Measurements from ENCODE around the gene SPATA17.
"Not testable (repeated sequence)": the region's sequence is repeated elsewhere in the genome, so short reads cannot be mapped to it uniquely, and the experiment has no call there.

The SPATA17 gene

GRCh38 chr1:217674028-217674729, 43.0 kb downstream of the SPATA17 start:
- DNase-seq (ENCODE audit: low read depth, low spot score) = no peak

- no peak for DNase-seq (ENCODE audit: low read depth, low spot score)
These were observed 50.7 kb downstream of the SPATA17 start for GRCh38 chr1:217681806-217682205.

- DNase-seq (ENCODE audit: low read depth, low spot score) = no peak
These were observed 56.4 kb downstream of the SPATA17 start for GRCh38 chr1:217687511-217687910.

GRCh38 chr1:217696140-217696539, 65.0 kb downstream of the SPATA17 start:
- DNase-seq (ENCODE audit: low read depth, low spot score) = not testable (repeated sequence)

GRCh38 chr1:217703326-217703725, 72.2 kb downstream of the SPATA17 start:
- no peak for DNase-seq (ENCODE audit: low read depth, low spot score)

- DNase-seq (ENCODE audit: low read depth, low spot score) = no peak
These were observed 81.9 kb downstream of the SPATA17 start for GRCh38 chr1:217712925-217713597.

GRCh38 chr1:217715681-217716080, 84.5 kb downstream of the SPATA17 start:
- DNase-seq (ENCODE audit: low read depth, low spot score) = no peak

GRCh38 chr1:217717959-217718358, 86.8 kb downstream of the SPATA17 start:
- DNase-seq (ENCODE audit: low read depth, low spot score) = no peak

GRCh38 chr1:217718873-217719272, 87.7 kb downstream of the SPATA17 start:
- DNase-seq (ENCODE audit: low read depth, low spot score) = no peak

GRCh38 chr1:217721692-217722091, 90.5 kb downstream of the SPATA17 start:
- no peak for DNase-seq (ENCODE audit: low read depth, low spot score)

GRCh38 chr1:217734973-217735372, 103.8 kb downstream of the SPATA17 start:
- no peak for DNase-seq (ENCODE audit: low read depth, low spot score)

GRCh38 chr1:217747156-217747769, 116.1 kb downstream of the SPATA17 start:
- DNase-seq (ENCODE audit: low read depth, low spot score) = no peak

GRCh38 chr1:217769768-217770167, 138.6 kb downstream of the SPATA17 start:
- no peak for DNase-seq (ENCODE audit: low read depth, low spot score)

GRCh38 chr1:217770918-217771317, 139.8 kb downstream of the SPATA17 start:
- no peak for DNase-seq (ENCODE audit: low read depth, low spot score)

GRCh38 chr1:217776693-217777092, 145.5 kb downstream of the SPATA17 start:
- DNase-seq (ENCODE audit: low read depth, low spot score) = no peak

- no peak for DNase-seq (ENCODE audit: low read depth, low spot score)
These were observed 149.9 kb downstream of the SPATA17 start for GRCh38 chr1:217781056-217781455.

- no peak for DNase-seq (ENCODE audit: low read depth, low spot score)
These were observed 159.9 kb downstream of the SPATA17 start for GRCh38 chr1:217791091-217791490.

GRCh38 chr1:217805792-217806191, 174.6 kb downstream of the SPATA17 start:
- no peak for DNase-seq (ENCODE audit: low read depth, low spot score)

GRCh38 chr1:217812175-217812574, 181.0 kb downstream of the SPATA17 start:
- DNase-seq (ENCODE audit: low read depth, low spot score) = no peak

- DNase-seq (ENCODE audit: low read depth, low spot score) = no peak
These were observed 181.9 kb downstream of the SPATA17 start for GRCh38 chr1:217813031-217813430.

- no peak for DNase-seq (ENCODE audit: low read depth, low spot score)
These were observed 206.5 kb downstream of the SPATA17 start for GRCh38 chr1:217837691-217838090.

- no peak for DNase-seq (ENCODE audit: low read depth, low spot score)
These were observed 208.0 kb downstream of the SPATA17 start for GRCh38 chr1:217839161-217839560.

- no peak for DNase-seq (ENCODE audit: low read depth, low spot score)
These were observed 215.6 kb downstream of the SPATA17 start for GRCh38 chr1:217846733-217847132.

Measured in activated naive CD8-positive, alpha-beta T cell treated with anti-CD3 and anti-CD28 coated beads, Interleukin-2, amount 50 U/mL, for 16 hours (primary cell).